K562 (cell line): ENCODE data around the gene SLC1A7.

Source experiments
- CTCF ChIP-seq, 3 experiments: IDR thresholded peaks in 2 of 3; conservative IDR thresholded peaks in 1 of 3; 2 replicates each; pipeline ENCODE4 v1.5.1; 2011 to 2012; ENCODE audit warnings: low read length in 3 of 3, mild to moderate bottlenecking in 3 of 3, control low read depth in 2 of 3, improper control_type of control experiment in 1 of 3, inconsistent platforms in 1 of 3, low read depth in 1 of 3, mixed read lengths in 1 of 3, moderate library complexity in 1 of 3; ENCODE audit not compliant: insufficient read depth in 2 of 3
- EP300 ChIP-seq: IDR thresholded peaks from 2 replicates; pipeline ENCODE4 v1.6.1; 2012; ENCODE audit warnings: low read length, improper control_type of control experiment
- LEF1 ChIP-seq: fragments of 450-650 bp; IDR thresholded peaks from 2 replicates; pipeline ENCODE4 v1.6.1; 2016; ENCODE audit warnings: mild to moderate bottlenecking
- NR2C2 ChIP-seq, 2 experiments: fragments of 200-800 bp in 1 of 2; sonication (Bioruptor generic) in 1 of 2; sonication (generic) in 1 of 2; formaldehyde crosslinking in 1 of 2; IDR thresholded peaks; 2 replicates each; pipeline versions ENCODE4 v1.6.1 to v1.8.0; 2016 to 2022; ENCODE audit warnings: mild to moderate bottlenecking in 1 of 2, missing compliant biosample characterization in 1 of 2, missing genetic modification characterization in 1 of 2, missing genetic modification reagents in 1 of 2
- SMARCC2 ChIP-seq: fragments of 450-650 bp; IDR thresholded peaks from 2 replicates; pipeline ENCODE4 v1.6.1; 2017; ENCODE audit warnings: antibody characterized with exemption, moderate library complexity, mild to moderate bottlenecking, low read depth
- YY1 ChIP-seq, 3 experiments: IDR thresholded peaks; 2 replicates each; pipeline ENCODE4 v1.6.1; 2011; ENCODE audit warnings: low read length in 2 of 3, mild to moderate bottlenecking in 2 of 3, moderate library complexity in 2 of 3, borderline replicate concordance in 1 of 3, control low read depth in 1 of 3, low read depth in 1 of 3; ENCODE audit not compliant: insufficient read depth in 3 of 3, insufficient replicate concordance in 2 of 3, control insufficient read depth in 1 of 3, insufficient read length in 1 of 3; ENCODE audit errors: extremely low read depth in 1 of 3
- ZNF384 ChIP-seq: IDR thresholded peaks from 2 replicates; pipeline ENCODE4 v1.6.1; 2012; ENCODE audit warnings: low read depth, low read length, improper control_type of control experiment

DNA sequence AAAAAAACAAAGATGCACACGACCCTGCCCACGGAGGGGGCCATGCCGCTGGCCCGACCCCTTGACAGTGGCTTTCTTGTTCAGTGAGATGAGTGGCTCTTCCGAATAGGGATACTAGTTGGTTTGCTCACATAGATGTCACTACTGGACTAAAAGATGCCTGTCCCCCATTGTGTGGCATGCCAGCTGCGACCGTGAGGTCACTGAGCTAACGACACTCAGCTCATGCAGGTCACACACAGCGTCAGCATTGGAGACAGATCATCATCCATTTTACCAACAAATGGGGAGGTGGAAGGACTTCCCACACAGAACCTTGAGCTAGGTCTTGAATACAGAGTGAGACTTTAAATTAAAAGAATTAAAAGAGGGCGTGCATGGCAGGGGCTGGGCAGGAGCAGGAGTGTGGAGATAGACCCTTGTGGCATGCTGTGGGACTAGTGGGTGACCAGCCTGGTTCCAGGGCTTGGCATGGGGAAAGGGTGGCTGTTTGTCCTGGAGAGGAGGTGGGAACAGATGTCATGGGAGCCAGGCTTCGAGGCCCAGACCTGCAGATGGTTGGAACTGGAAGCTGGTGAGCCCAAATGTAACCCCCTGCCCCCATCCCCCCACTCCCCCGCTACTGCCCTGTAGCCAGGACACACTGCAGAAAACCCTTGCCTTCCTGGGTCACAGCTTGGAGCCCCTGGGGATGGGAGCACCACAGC lies 12.4 kb downstream of the SLC1A7 start:
- TF ChIP-seq LEF1 = no peak
- TF ChIP-seq CTCF (IDR thresholded peaks at IDR 0.05 in 2 of 3, conservative IDR thresholded peaks at IDR 0.05 in 1 of 3; ENCODE audit: insufficient read depth in 2 of 3, low read depth in 1 of 3, low read length in 3 of 3) = no peak
- no peak for TF ChIP-seq SMARCC2
- no peak for TF ChIP-seq EP300
- no peak for TF ChIP-seq YY1 (IDR thresholded peaks at IDR 0.05; ENCODE audit: borderline replicate concordance in 1 of 3, control insufficient read depth in 1 of 3, extremely low read depth in 1 of 3, insufficient read depth in 3 of 3, insufficient read length in 1 of 3, insufficient replicate concordance in 2 of 3, low read depth in 1 of 3, low read length in 2 of 3)
- TF ChIP-seq NR2C2 (CRISPR knock-in tag; IDR thresholded peaks at IDR 0.05) = no peak
- TF ChIP-seq NR2C2 (tag; IDR thresholded peaks at IDR 0.05) = no peak
- no peak for TF ChIP-seq ZNF384
